GM18517 (cell line): ENCODE results near the gene ATP7A.
"Not testable (repeated sequence)": the region's sequence is repeated elsewhere in the genome, so short reads cannot be mapped to it uniquely, and the experiment has no call there.

ENCODE experiments used
- ATAC-seq: cut with Tn5 transposase; IDR thresholded peaks from one replicate; pipeline ENCODE4 v1.9.1; 2021; ENCODE audit warnings: mild to moderate bottlenecking, moderate library complexity; ENCODE audit not compliant: unreplicated experiment

ATP7A gene

GRCh38 chrX:77910108-77910840 lies at the start of gene ATP7A:
Gene ATP7A, plus strand, starts transcription at chrX:77910693. Its CDS starts 60,949 bp downstream, at chrX:77971642.
- peak; percentile 83 for ATAC-seq

DNA sequence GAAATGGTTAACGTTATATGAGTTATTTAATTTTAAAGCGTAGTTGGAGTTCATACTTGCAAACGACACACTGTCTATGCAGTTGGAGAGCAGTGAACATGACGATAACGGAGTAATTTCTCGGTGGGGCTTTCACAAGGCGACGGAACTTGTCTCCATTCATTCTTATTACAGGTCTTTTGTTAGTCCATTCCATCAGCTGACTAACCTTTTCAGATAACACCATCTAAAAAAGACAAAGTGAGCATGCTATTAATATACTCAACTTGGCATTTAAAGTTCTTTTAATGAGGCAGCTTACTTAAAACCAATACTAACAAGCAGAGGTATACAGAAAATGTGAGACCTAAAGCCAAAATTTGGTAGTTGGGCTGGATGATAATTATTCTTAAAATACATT lies 35.1 kb upstream of the ATP7A start:
- no peak for ATAC-seq

GRCh38 chrX:77881418-77881817 lies 29.1 kb upstream of the ATP7A start:
- ATAC-seq = not testable (repeated sequence)

DNA sequence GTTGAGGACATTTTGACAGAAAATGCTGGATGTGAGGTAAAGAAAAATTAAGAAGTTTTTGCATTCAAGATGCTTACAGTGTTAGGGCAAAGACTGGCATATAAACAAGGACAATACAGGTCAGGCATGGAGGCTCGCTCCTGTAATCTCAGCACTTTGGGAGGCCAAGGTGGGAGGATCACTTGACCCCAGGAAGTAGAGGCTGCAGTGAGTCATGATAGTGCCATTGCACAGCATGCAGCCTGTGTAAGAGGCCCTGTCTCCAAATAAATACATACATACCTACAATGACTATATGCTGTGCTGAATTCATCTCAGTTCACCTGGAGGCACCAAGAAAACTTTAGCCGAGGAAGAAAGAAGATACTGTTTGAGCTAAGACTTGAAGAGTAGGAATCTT lies 17.6 kb upstream of the ATP7A start:
- ATAC-seq = no peak

- ATAC-seq = no peak
These were observed 16.8 kb upstream of the ATP7A start for GRCh38 chrX:77893713-77894112.

DNA sequence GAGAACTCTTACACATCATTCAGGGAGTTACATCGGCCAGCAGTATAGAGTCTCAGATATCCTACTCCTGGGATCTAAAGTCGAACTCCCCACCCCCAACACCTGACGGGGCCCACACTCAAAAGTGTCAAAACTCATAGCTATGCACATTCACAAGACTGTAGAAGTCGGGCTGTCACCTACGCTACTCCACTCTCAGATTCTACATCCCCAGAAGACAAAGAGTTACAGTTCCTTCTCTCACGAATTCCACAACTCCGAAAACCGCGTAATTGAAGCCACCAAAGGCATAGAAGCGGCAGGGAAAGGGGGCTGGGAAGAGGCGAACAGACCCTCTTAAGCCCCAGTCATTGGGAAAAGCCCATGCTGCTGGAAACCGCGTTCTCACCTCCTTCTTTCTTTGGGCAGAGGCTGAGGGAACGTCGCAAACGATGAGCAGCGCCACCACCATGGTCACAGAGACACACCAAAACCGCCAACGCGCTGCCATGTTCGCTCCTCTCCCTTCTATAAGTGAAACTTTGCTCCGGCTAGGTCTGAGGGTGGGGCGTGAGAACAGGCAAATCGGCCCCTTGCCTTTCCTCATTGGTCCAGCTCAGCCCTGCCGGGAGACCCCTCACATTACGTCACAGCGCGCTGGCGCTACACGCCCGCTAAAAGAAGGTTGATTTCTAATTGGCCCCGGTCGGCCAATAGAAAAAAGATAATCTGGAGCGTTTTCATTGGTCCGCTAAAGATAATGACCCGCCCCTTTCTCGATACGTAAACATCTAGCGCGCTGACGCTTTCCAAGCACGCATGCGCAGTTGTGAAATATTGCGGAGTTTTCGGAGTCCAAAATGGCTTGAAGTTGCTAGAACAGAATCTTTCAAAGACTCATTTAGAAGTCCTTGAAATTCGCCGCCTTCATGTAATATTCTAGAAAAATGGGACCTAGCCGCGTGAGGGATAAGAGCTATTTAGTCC lies 15.3 kb upstream of the ATP7A start, which contains the start of gene MAGT1:
MAGT1 (minus strand) TSS at position 515 of the 966 bp plus-strand sequence; CDS start at position 490, 25 bp downstream.
- ATAC-seq = peak; percentile 82

DNA sequence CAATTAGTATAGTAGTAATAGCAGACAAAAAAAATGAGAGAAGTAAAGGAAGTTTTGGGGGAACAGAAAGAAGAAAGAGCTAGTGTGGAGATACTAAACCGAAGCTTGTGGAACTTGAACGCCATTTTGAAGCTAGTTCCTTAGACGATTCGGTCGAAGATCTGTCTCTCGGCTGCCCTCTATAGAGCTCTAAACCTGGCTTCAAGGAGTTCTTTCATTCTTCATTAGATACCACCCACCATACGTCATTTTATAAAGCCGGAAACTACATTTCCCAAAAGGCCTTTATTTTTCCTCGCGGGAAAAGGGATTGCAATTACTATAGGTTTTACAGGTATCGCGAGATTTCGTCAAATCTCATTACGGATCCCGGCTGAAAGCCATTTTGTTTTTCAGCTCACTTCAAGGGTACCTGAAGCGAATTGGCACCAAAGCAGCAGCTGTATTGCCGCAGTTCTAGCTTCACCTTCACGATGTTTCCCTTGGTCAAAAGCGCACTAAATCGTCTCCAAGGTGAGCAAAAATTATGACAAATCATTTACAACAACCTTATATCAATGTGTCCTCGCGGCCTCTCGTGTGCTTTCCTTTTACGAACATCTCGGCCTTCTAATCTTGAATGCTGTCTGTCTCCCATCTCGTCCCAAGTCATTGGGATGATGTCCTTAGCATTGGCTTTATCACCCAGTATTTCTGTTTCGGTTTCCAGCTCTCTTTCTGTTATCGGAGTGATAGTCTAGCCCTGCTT lies 11.2 kb upstream of the ATP7A start, which contains the start of gene COX7B:
COX7B (plus strand) TSS at position 388 of the 748 bp plus-strand sequence; CDS start at position 474, 86 bp downstream.
- peak; percentile 72 for ATAC-seq

- no peak for ATAC-seq
These were observed 9.8 kb upstream of the ATP7A start for GRCh38 chrX:77900688-77901087.

DNA sequence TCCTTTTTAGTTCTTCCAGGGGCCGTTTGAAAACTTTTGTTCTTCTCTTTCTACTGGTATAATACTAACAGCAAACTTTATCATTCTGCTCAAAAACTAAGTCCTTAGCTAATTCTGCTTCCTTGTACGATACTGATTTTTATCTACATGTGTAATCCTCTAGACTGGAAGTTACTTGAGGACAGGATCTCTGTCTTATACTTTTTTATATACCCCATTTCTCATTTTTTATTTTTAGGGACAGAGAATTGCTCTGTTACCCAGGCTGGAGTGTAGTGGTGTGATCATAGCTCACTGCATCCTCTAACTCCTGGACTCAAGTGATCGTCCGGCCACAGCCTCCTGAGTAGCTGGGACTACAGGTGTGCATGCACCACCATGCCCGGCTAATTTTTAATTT lies 9.0 kb upstream of the ATP7A start:
- no peak for ATAC-seq

DNA sequence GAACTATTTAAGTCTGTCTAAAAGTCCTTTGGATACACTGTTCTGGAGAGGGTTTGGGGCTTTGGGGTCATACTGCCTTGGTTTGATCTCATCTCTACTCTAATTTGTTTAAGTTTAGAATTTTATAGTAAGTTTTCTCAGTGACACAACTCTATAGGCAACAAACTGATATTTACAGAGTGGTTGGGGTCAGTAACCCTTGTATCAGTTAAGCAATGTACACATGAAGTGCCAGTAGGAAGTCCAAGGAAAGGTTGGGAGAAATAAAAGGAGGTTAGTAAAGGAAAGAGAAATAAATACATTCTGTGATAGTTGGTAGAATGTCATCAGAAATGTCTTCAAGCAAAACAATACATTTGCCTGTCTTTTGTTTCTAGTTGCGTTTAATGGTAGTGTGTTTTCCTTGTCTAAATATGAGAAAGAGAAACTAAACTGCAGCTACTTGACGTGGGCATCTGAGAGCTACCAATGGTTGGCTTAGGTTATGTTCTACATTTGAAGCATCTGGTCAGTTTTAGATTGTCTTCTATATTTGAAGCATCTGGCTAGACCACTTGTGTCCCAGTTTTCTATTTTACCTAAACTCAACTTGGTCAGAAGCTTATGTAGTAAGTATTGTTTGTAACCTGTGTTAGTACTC lies 6.9 kb downstream of the ATP7A start:
- peak; percentile 52 for ATAC-seq

- no peak for ATAC-seq
These were observed 8.1 kb downstream of the ATP7A start for GRCh38 chrX:77918568-77918967.

DNA sequence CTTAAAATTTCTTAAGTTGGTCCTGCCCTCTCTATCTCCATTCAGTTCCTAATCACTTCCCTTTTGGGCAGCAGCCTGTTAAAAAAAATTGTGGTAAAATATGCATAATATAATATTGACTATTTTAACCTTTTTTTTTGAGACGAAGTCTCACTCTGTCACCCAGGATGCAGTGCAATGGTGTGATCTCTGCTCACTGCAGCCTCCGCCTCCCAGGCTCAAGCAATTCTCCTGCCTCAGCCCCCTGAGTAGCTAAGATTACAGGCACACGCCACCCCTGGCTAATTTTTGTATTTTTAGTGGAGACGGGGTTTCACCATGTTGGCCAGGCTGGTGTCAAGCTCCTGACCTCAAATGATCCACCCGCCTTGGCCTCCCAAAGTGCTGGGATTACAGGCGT lies 8.9 kb downstream of the ATP7A start:
- ATAC-seq = not testable (repeated sequence)

- no peak for ATAC-seq
These were observed 12.3 kb downstream of the ATP7A start for GRCh38 chrX:77922787-77923186.

DNA sequence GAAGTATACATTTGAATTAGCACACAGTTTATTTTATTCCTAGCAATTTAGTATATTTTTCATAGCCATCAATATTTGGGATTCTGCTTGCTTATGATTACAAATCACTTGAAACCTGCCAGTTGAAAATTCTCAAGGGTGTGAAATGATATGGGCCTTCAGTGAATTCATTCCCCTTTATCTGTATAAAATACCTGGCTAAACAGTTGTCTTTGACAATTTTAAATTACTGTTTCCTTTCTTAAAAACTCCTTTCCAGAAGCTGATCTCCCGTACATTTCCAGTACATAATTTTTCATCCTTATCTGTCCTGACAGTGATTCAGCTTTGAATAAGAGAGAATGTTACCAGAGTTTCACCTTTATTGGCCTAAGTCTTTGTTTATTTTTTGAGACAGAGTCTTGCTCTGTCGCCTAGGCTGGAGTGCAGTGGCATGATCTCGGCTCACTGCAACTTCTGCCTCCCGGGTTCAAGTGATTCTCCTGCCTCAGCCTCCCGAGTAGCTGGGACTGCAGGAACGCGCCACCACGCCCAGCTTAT lies 13.9 kb downstream of the ATP7A start:
- ATAC-seq = no peak

DNA sequence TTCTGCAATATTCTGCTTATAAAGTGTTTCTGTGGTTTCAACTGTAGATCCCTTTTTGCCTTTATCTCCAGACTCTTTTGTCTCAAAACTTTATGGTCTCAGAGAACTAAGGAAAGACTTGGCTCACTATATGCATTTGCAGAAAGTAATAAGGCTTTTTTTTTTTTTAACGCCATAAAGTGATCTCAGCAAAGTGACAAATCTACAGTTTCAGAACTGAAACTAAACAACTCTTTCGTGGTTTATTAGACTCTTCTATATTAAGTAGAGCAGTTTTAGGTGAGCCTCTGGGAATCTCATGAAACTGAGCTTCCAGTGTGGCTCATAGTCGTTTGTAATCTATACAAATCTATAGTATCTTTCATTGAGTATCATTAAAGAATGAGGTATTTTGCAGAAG lies 15.3 kb downstream of the ATP7A start:
- no peak for ATAC-seq

- no peak for ATAC-seq
These were observed 20.1 kb downstream of the ATP7A start for GRCh38 chrX:77930581-77930980.

GRCh38 chrX:77935886-77936285 lies 25.4 kb downstream of the ATP7A start:
- ATAC-seq = no peak

GRCh38 chrX:77936299-77936698 lies 25.8 kb downstream of the ATP7A start:
- ATAC-seq = no peak

DNA sequence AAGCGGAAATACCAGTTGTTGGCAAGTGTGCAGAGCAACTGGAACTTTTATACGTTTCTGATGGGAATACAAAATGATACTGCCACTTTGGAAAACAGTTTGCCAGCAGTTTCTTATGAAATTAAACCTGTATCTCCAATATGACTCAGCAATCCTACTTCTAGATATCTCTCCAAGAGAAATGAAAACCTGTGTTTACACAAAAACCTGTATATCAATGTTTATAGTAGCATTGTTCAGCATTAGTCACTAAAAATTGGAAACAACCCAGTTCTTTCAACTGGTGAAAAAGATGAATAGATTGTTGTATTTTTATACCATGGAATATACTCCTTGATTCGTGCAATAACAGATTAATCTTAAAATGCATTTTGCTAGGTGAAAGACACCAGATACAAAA lies 26.8 kb downstream of the ATP7A start:
- ATAC-seq = no peak

- no peak for ATAC-seq
These were observed 27.7 kb downstream of the ATP7A start for GRCh38 chrX:77938083-77938680.
